GM18951 (cell line): ENCODE data around the gene SELENOO.

Source experiments
- POLR2A ChIP-seq: IDR thresholded peaks from 4 replicates; pipeline ENCODE4 v1.6.1; 2011; ENCODE audit warnings: mild to moderate bottlenecking; ENCODE audit not compliant: insufficient read length, insufficient read depth; ENCODE audit errors: extremely low read depth
- in situ Hi-C: fragments of 300-500 bp; cut with MboI; formaldehyde crosslinking; loops from one replicate; pipeline ENCODE4 v1.12.0; 2022; ENCODE audit warnings: low sequenced_read_pairs, mixed read lengths, inconsistent platforms; ENCODE audit not compliant: unreplicated experiment

Gene SELENOO

GRCh38 chr22:50184004-50184901 is 16.6 kb upstream of the SELENOO start:
- in situ Hi-C loops: no loop called here
- no peak for TF ChIP-seq POLR2A

DNA sequence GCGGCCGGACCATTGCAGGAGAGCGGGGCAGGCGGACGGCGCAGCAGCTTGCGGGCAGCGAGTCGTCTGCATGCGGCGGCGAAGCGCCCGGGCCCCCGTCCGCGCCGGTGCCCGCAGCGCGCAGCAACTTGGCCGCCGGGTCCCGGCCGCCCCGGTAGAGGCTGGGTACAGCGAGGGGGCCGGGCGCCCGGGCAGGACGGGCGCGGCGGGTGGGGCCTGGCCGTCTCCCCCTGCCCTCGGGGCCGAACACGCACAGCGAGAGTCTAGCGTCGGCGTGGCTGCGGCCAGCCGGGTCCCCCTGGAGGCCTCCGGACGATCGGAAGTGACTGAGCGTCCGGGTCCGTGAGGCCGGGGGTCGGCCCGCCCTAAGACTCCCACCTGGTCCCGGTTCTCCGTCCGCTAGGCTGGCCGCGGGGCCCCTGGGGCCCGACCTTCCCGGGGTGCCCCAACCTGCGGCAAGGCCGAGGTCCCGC is 15.9 kb upstream of the SELENOO start:
- in situ Hi-C loops: no loop called here
- TF ChIP-seq POLR2A: no peak

GRCh38 chr22:50185375-50186087 is 15.3 kb upstream of the SELENOO start, which contains the start of gene TRABD:
TRABD (plus strand) TSS chr22:50185913; CDS start chr22:50193061, 7,148 bp downstream.
- in situ Hi-C loops: no loop called here
- peak; percentile 61 for TF ChIP-seq POLR2A

- in situ Hi-C loops: no loop called here
- TF ChIP-seq POLR2A: no peak
Observed at GRCh38 chr22:50186181-50186714, 14.6 kb upstream of the SELENOO start.

- in situ Hi-C loops: no loop called here
- TF ChIP-seq POLR2A: peak; percentile 22
Observed at GRCh38 chr22:50186761-50187523, 13.9 kb upstream of the SELENOO start.

DNA sequence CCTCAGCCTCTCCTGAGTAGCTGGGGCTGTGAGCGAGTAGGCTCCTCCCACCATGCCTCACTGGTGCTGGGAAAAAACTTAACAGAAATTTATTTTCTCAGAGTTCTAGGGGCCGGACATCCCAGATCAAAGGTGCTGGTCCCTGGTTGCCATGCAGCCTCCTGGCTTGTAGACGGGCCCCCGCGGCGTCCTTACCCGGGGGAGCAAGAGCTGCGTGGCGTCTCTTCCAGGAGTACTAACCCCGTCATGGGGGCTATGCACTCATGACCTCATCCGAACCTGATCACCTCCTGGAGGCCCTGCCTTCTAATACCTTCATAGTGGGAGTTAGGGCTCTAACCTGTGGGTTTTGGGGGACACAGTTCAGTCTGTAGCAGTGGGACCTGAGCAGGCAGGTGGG is 12.5 kb upstream of the SELENOO start:
- in situ Hi-C loops: no loop called here
- no peak for TF ChIP-seq POLR2A

DNA sequence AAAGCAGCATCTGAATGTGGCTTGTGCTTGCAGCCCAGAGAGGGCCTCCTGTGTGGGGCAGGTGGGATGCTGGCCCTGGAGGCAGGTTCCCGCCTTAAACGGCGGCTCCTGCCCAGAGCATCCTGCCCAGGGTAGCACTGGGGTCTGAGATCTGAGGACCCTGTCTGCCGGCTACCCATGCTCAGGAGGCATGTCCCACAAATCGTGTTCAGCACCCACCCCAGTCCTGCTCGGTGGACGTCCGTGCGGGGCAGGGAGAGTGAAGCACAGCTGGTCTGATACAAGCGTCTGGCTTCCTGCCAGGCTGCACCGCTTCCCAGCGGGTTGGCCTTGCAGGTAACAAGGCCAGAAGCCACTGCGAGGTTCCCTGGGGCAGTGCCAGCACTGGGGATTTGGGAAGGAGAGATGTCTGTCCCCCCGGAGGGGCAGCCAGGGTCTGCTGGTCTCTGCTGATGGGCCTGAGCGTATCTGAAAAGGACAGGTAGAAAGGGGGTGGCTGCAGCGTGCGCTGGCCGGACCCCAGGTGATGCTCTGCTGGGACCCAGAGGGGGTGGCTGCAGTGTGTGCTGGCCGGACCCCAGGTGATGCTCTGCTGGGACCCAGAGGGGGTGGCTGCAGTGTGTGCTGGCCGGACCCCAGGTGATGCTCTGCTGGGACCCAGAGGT is 11.5 kb upstream of the SELENOO start:
- no peak for TF ChIP-seq POLR2A
- in situ Hi-C loops: no loop called here

DNA sequence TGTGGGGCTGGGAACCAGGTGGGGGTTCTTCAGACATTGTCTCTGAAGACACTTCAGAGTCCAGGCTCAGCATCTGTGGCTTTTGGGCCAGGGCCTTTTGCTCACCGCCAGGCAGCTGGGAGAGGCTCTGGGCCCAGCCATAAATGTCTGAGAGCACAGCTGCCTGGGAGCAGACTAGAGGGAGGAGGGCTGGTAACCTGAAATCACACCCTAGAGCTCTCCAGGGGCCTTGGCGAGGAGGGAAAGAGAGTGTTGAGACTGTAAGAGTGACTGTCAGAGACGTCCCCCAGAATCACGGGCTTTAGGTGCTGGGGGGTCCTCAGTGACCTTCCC is 11.0 kb upstream of the SELENOO start:
- in situ Hi-C loops: no loop called here
- TF ChIP-seq POLR2A: no peak

GRCh38 chr22:50190182-50190940 is 10.4 kb upstream of the SELENOO start:
- in situ Hi-C loops: no loop called here

GRCh38 chr22:50190941-50191741 is 9.7 kb upstream of the SELENOO start:
- TF ChIP-seq POLR2A: no peak
- in situ Hi-C loops: no loop called here

More at GRCh38 chr22:50190182-50190940, 10.4 kb upstream of the SELENOO start:
- peak; percentile 82 for TF ChIP-seq POLR2A

DNA sequence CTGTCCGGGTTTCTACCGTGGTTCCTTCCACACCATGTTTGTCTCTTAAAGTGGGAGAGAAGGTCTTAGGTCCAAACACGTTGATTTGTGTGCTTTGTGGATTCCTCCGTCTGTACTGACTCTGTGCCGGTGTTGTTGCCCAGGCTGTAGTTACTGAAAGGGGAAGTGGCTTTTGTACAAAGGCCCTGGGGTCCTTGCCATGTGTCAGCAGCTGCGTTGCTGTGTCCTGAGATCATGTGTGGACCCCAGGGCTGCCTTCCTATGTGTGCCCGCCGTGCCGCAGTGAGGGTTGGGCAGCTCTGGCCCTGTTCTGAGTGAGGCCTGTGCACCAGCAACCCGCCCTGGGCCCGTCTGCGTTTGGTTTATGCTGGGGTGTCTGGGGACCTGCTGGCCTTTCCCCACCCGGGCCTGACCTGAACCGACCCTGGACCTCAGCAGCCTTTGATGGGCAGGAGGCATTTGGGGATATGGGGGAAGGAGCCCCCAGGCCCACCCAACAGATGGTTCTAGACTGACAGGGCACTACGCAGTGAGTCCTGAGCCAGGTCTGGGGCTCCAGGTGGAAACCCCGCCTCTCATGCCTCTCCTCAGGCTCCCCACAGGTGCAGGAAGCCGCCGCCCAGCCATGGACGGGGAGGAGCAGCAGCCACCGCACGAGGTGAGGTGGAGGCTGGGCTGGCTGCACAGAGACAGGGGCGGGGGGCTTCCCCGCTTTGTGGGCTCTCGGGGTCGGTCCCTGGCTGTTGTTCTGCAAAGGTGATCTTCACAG is 8.2 kb upstream of the SELENOO start:
- in situ Hi-C loops: no loop called here
- TF ChIP-seq POLR2A: no peak

DNA sequence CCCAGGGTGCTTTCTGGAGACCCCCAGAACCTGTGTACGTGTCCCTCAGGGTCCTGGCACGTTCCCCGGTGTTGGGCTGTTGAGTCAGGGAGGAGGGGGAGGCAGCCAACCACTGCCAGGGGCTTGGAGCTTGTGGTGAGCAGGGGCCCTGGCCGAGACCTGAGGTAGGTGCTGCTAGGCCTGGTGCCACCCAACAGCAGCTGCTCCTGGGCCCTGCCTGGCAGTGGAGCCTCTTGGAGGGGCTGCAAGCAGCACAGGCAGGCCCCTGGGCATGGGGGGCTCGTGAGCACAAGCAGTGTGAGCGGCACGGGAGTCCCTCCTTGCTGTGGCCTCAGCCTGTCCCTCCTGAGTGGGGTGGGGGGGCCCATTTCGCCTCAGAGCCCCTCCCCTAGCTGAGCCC is 7.2 kb upstream of the SELENOO start:
- in situ Hi-C loops: no loop called here
- TF ChIP-seq POLR2A: no peak
